OCI-LY7 (cell line): ENCODE measurements around the gene SLC16A8.

Experiments
- EZH2phosphoT487 ChIP-seq: fragments of 200-600 bp; sonication (generic); IDR thresholded peaks from 2 replicates; pipeline ENCODE4 v1.6.1; 2018; ENCODE audit warnings: low read depth, borderline replicate concordance, mild to moderate bottlenecking, mixed run types, antibody characterized with exemption, low read length, moderate library complexity, mixed read lengths
- TF ChIP-seq, protein P1 (sequence below): fragments of 200-600 bp; sonication (generic); conservative IDR thresholded peaks from 2 replicates; pipeline ENCODE4 v1.5.1; 2014; ENCODE audit warnings: mild to moderate bottlenecking, antibody characterized with exemption, low read length, moderate library complexity, mixed read lengths

DNA sequence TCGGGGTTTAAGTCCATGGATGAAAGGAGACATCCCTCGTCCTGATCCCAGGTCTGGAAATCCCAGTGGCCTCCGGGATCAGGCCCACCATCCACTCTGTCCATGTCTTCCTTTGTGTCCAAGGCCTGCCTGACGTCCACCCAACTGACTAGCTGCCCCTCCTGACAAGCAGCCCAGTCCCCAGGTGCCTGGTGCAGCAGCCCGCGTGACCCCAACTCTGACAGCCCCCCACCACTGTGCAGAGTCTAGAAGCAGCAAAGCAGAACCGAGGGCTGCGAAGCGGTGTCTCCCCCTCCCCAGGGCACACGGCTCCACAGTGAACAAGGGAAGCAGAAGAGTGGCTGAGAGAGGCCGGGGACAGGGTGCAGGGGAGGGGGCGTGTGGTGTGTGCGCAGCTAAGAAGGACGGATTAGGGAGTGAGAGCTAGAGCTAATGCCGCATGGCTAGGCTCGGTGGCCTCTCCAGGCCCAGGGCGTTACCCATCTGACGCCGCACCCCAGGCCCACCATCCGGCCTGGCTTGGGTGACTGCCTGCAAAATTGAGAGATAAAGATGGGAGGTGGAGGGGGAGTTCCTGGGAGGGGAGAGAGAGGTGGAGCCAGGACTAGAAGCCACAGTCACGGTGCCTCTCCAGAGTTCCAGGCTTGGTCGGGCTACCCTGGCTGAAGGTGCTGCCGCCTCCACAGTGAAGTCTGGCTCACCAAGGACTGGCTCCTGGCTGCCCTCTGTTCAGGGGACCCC, 43.1 kb upstream of the SLC16A8 start:
- TF ChIP-seq, protein P1, sequence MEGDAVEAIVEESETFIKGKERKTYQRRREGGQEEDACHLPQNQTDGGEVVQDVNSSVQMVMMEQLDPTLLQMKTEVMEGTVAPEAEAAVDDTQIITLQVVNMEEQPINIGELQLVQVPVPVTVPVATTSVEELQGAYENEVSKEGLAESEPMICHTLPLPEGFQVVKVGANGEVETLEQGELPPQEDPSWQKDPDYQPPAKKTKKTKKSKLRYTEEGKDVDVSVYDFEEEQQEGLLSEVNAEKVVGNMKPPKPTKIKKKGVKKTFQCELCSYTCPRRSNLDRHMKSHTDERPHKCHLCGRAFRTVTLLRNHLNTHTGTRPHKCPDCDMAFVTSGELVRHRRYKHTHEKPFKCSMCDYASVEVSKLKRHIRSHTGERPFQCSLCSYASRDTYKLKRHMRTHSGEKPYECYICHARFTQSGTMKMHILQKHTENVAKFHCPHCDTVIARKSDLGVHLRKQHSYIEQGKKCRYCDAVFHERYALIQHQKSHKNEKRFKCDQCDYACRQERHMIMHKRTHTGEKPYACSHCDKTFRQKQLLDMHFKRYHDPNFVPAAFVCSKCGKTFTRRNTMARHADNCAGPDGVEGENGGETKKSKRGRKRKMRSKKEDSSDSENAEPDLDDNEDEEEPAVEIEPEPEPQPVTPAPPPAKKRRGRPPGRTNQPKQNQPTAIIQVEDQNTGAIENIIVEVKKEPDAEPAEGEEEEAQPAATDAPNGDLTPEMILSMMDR = no peak
- no peak for TF ChIP-seq EZH2phosphoT487
